Stimulated activated CD4-positive, alpha-beta T cell treated with anti-CD3 and anti-CD28 coated beads, Interleukin-4, amount 100 ng/mL, for 1 hour (primary cell): ENCODE data around the gene PBX2.

Experiments
- DNase-seq: peaks from one replicate; pipeline ENCODE4 v3.0.0-alpha.2; 2020

PBX2 gene

GRCh38 chr6:32170294-32170693 is 19.7 kb downstream of the PBX2 start:
- no peak for DNase-seq

GRCh38 chr6:32168807-32169591 is 21.0 kb downstream of the PBX2 start:
- DNase-seq, result no peak

- no peak for DNase-seq
These were observed 21.7 kb downstream of the PBX2 start for GRCh38 chr6:32168350-32168749.

- DNase-seq, result no peak
These were observed 22.2 kb downstream of the PBX2 start for GRCh38 chr6:32167761-32168262.

GRCh38 chr6:32167154-32167760 is 22.7 kb downstream of the PBX2 start:
- no peak for DNase-seq

GRCh38 chr6:32166411-32167061 is 23.5 kb downstream of the PBX2 start:
- no peak for DNase-seq

GRCh38 chr6:32164295-32164694 is 25.7 kb downstream of the PBX2 start, which contains the start of gene EGFL8:
Gene EGFL8 (plus strand): TSS chr6:32164595. CDS start chr6:32166166, 1,571 bp downstream.
- no peak for DNase-seq

- DNase-seq, result no peak
These were observed 26.3 kb downstream of the PBX2 start for GRCh38 chr6:32163559-32164258.

GRCh38 chr6:32158052-32158451 is 31.9 kb downstream of the PBX2 start:
- no peak for DNase-seq

- DNase-seq, result no peak
These were observed 33.1 kb downstream of the PBX2 start for GRCh38 chr6:32156891-32157290.

- DNase-seq, result peak; percentile 57
These were observed 35.4 kb downstream of the PBX2 start for GRCh38 chr6:32154514-32155161.

GRCh38 chr6:32153564-32154513 is 36.2 kb downstream of the PBX2 start, which contains the start of gene PPT2:
Gene PPT2 (plus strand): TSS chr6:32154141. CDS start chr6:32154595, 454 bp downstream.
- peak; percentile 69 for DNase-seq

GRCh38 chr6:32152769-32153563 is 37.0 kb downstream of the PBX2 start:
- no peak for DNase-seq

GRCh38 chr6:32151863-32152768 is 37.9 kb downstream of the PBX2 start, which contains the start of gene PRRT1:
Gene PRRT1 (minus strand): TSS chr6:32151939. CDS start chr6:32151827, 112 bp downstream.
- DNase-seq, result no peak

GRCh38 chr6:32151181-32151862 is 38.7 kb downstream of the PBX2 start:
- DNase-seq, result no peak

GRCh38 chr6:32149932-32150870 is 39.8 kb downstream of the PBX2 start:
- no peak for DNase-seq

- DNase-seq, result no peak
These were observed 40.8 kb downstream of the PBX2 start for GRCh38 chr6:32149092-32149755.
